BJ (cell line): ENCODE results near the gene GPD1. TPM values are rescaled to one million over a fixed set of nuclear protein-coding genes. Genes with fewer than 3 reads are reported as not detected.

ENCODE experiments used
- CTCF ChIA-PET: fragments of 350-600 bp; formaldehyde crosslinking; extraction: SDS; loops from one replicate; lab custom pipeline; 2021; ENCODE audit warnings: antibody characterized with exemption, inconsistent platforms; lab: Yijun Ruan, JAX
- POLR2A ChIA-PET: fragments of 300-600 bp; sonication (Branson Sonifier 250); formaldehyde crosslinking; extraction: SDS; loops from one replicate; lab custom pipeline; 2021; ENCODE audit warnings: antibody characterized with exemption; lab: Charles Lee
- DNase-seq: peaks from one replicate; pipeline ENCODE4 v3.0.0-alpha.2; 2011; ENCODE audit warnings: low read depth
- H3K27me3 ChIP-seq: 2 replicates; pipeline ENCODE4 v1.6.0; 2011; ENCODE audit warnings: low read length; ENCODE audit not compliant: control insufficient read depth, insufficient read depth
- H3K36me3 ChIP-seq: 2 replicates; pipeline ENCODE4 v1.5.1; 2011; ENCODE audit warnings: low read length; ENCODE audit not compliant: control insufficient read depth, insufficient read depth
- H3K4me3 ChIP-seq: 2 replicates; pipeline ENCODE4 v1.5.1; 2011; ENCODE audit warnings: low read depth, mild to moderate bottlenecking, control low read depth, low read length
- polyA plus RNA-seq: library from polyadenylated mRNA; depleted of rRNA; stranded (reverse); fragments of >200 nt; gene quantifications from 2 replicates; pipeline ENCODE4 v1.2.3, GENCODE V29; 2011
- TF ChIP-seq, protein P1 (sequence below): IDR thresholded peaks from 2 replicates; pipeline ENCODE4 v1.5.1; 2011; ENCODE audit warnings: low read depth, mild to moderate bottlenecking, control low read depth, inconsistent platforms, low read length, moderate library complexity; ENCODE audit not compliant: insufficient read depth

Gene GPD1
- polyA plus RNA-seq, 1 experiment: 0.47 TPM

DNA sequence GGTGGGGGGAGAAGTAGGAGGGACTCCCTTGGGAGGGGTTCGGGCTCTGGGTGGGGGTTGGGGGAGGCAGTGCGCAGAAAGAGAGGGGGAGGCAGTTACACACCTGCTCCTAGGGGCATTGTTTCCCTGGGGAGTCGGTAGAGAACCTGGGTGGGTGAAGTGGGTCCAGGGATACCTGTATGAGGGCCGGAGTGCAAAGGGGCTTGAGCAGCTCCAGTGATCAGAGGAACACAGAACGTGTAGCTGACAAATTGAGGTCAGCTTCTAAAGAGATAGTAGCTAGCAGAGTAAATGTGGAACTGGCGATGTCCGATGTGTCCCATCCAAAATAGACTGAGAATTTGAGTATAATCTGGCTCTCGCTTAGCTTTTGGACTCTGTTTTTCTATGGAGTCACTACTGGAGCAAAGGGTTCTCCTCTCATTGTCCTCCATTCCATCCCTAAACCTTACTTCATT, 18.2 kb upstream of the GPD1 start:
- DNase-seq: no peak
- TF ChIP-seq, protein P1, sequence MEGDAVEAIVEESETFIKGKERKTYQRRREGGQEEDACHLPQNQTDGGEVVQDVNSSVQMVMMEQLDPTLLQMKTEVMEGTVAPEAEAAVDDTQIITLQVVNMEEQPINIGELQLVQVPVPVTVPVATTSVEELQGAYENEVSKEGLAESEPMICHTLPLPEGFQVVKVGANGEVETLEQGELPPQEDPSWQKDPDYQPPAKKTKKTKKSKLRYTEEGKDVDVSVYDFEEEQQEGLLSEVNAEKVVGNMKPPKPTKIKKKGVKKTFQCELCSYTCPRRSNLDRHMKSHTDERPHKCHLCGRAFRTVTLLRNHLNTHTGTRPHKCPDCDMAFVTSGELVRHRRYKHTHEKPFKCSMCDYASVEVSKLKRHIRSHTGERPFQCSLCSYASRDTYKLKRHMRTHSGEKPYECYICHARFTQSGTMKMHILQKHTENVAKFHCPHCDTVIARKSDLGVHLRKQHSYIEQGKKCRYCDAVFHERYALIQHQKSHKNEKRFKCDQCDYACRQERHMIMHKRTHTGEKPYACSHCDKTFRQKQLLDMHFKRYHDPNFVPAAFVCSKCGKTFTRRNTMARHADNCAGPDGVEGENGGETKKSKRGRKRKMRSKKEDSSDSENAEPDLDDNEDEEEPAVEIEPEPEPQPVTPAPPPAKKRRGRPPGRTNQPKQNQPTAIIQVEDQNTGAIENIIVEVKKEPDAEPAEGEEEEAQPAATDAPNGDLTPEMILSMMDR: no peak
- Histone ChIP-seq H3K4me3 (peak overlapping the region; percentile 62), H3K27me3 (no peaks in the 10 kb centered on the region; the same call in 1 of the 2 replicates), H3K36me3 (peaks cover 7% of the 10 kb centered on the region)
- POLR2A ChIA-PET: no interaction called here
- CTCF ChIA-PET: interaction anchor here (0.7 to 3.6 kb wide), 16 partner anchors 8 to 229 kb away, joined by 3 to 23 read pairs (median 5); partner anchors contain the start of genes CERS5 and COX14

- ChIA-PET POLR2A (no interaction called here), CTCF (interaction anchor here (0.7 to 3.6 kb wide), 4 partner anchors 10 to 228 kb away, joined by 4 to 23 read pairs (median 7); no protein-coding TSS in a partner anchor)
- Histone ChIP-seq H3K27me3 (no peaks in the 10 kb centered on the region; the same call in 1 of the 2 replicates), H3K36me3 (peaks cover 8% of the 10 kb centered on the region), H3K4me3 (peak overlapping the region; percentile 62)
- TF ChIP-seq, protein P1: no peak
- no peak for DNase-seq
These were observed 17.7 kb upstream of the GPD1 start for GRCh38 chr12:50086148-50086547.

DNA sequence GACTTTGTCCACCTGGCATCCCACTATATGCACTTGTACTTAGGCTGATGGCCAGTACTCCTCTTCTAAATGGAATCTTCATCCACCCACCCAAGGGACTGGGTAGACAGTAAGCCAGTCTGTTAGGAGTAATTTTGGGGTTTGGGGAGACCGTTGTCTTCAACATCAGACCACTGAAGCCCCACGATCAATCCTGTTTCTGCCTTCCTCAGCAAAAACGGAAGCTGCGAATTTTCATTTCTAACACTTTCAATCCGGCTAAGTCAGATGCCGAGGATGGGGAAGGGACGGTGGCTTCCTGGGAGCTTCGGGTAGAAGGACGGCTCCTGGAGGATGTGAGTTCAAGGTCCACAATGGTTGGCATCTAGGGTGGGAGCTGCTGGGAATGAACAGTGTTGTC, 16.7 kb upstream of the GPD1 start:
- no peak overlapping the region for H3K4me3 ChIP-seq
- POLR2A ChIA-PET: no interaction called here
- H3K27me3 ChIP-seq: no peaks in the 10 kb centered on the region
- peaks cover 8% of the 10 kb centered on the region for H3K36me3 ChIP-seq
- TF ChIP-seq, protein P1: no peak
- no peak for DNase-seq
- CTCF ChIA-PET: interaction anchor here (0.8 to 6.1 kb wide), 10 partner anchors 11 to 418 kb away, joined by 3 to 58 read pairs (median 4); partner anchors contain the start of genes COX14, DIP2B and GPD1

GRCh38 chr12:50087995-50088394, 15.8 kb upstream of the GPD1 start:
- POLR2A ChIA-PET: no interaction called here

DNA sequence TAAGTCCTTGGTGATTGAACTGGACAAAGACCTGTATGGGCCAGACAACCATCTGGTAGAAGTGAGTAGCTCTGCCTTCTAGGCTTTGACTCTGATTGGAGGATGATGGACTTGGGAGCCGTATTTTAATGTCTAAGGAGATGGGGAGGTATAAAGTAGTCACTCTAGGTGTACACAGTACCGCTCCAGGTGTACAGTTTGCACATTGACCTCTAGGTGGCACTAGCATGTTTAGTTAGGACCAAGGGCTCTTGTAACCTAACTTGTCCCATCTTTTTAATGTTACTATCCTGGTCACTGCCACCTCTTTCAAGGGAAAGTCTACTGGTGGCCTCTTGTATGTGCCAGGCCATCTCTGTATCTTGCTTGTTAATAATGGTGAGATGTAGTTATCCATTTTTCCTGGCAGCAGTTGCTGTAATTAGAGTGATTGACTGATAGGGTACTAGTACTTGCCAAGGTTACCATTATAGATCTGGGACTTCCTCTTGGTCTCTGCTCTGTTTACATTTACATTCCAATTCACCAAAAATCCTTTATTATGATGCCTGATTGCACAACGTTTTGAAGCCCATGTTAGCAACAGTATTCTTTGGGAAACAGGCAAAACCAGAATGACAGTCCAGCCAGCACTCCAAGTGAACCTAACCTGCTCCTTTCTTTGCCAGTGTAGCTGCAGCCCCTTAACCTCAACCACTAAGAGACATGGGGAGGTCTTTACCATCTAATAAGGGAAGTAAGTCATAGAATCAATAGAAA, 15.1 kb upstream of the GPD1 start:
- H3K27me3 ChIP-seq: no peaks in the 10 kb centered on the region
- peaks cover 12% of the 10 kb centered on the region for H3K36me3 ChIP-seq
- DNase-seq: no peak
- H3K4me3 ChIP-seq: no peak overlapping the region
- POLR2A ChIA-PET: no interaction called here
- CTCF ChIA-PET: interaction anchor here (0.7 to 6.1 kb wide), 16 partner anchors 12 to 416 kb away, joined by 3 to 58 read pairs (median 4); partner anchors contain the start of genes COX14, DIP2B and GPD1
- TF ChIP-seq, protein P1: peak; percentile 85

More at GRCh38 chr12:50087995-50088394, 15.8 kb upstream of the GPD1 start:
- CTCF ChIA-PET: interaction anchor here (0.5 to 6.1 kb wide), 14 partner anchors 11 to 683 kb away, joined by 3 to 58 read pairs (median 4); partner anchors contain the start of genes COX14, DIP2B and GPD1
- H3K4me3 ChIP-seq: no peak overlapping the region
- no peaks in the 10 kb centered on the region for H3K27me3 ChIP-seq
- TF ChIP-seq, protein P1: no peak
- DNase-seq: no peak
- peaks cover 11% of the 10 kb centered on the region for H3K36me3 ChIP-seq
